Endothelial cell of umbilical vein (primary cell): Measurements from ENCODE around the gene REEP2.

Experiments
- CTCF ChIP-seq, 2 donors: IDR thresholded peaks; 1 replicate in 1 of 2; 2 replicates in 1 of 2; pipeline ENCODE4 v1.5.1; 2011; ENCODE audit warnings: low read length in 2 of 2, mild to moderate bottlenecking in 2 of 2, moderate library complexity in 2 of 2, control low read depth in 1 of 2, inconsistent platforms in 1 of 2, low read depth in 1 of 2; ENCODE audit not compliant: insufficient read depth in 1 of 2; ENCODE audit errors: extremely low read depth in 1 of 2
- EZH2 ChIP-seq: IDR thresholded peaks from 2 replicates; pipeline ENCODE4 v1.6.1; 2012; ENCODE audit warnings: borderline replicate concordance, low read depth, mild to moderate bottlenecking, moderate library complexity, low read length, inconsistent platforms; ENCODE audit not compliant: severe bottlenecking
- MAX ChIP-seq: IDR thresholded peaks from 2 replicates; pipeline ENCODE4 v1.6.1; 2011; ENCODE audit not compliant: insufficient read depth, insufficient read length
- MYC ChIP-seq: IDR thresholded peaks from one replicate; pipeline ENCODE4 v1.6.1; 2011; ENCODE audit warnings: mild to moderate bottlenecking, low read depth, low read length
- POLR2A ChIP-seq: IDR thresholded peaks from 2 replicates; pipeline ENCODE4 v1.6.1; 2012; ENCODE audit warnings: low read depth, mild to moderate bottlenecking, control low read depth, low read length

GRCh38 chr5:138402640-138403039 lies 36.2 kb upstream of the REEP2 start:
- TF ChIP-seq CTCF (IDR thresholded peaks at IDR 0.05; ENCODE audit: extremely low read depth in 1 of 2, insufficient read depth in 1 of 2, low read depth in 1 of 2, low read length in 2 of 2), result no peak
- TF ChIP-seq POLR2A, result no peak
- no peak for TF ChIP-seq EZH2
- no peak for TF ChIP-seq MYC
- TF ChIP-seq MAX, result no peak
